PC-9 (cell line): Measurements from ENCODE around the gene TSPAN3.

Experiments
- CTCF ChIP-seq: fragments of 200-600 bp; sonication (generic); conservative IDR thresholded peaks from 2 replicates; pipeline ENCODE4 v1.6.1; 2017; ENCODE audit warnings: mixed run types, antibody characterized with exemption, mild to moderate bottlenecking, moderate library complexity
- EZH2 ChIP-seq: fragments of 200-600 bp; sonication (generic); IDR thresholded peaks from 2 replicates; pipeline ENCODE4 v1.8.0; 2017; ENCODE audit warnings: antibody characterized with exemption, low read depth

- no peak for TF ChIP-seq CTCF
- no peak for TF ChIP-seq EZH2
These were observed 27.7 kb upstream of the TSPAN3 start for GRCh38 chr15:77098572-77098971.
